Measurements from ENCODE around the gene RPS2.

The RPS2 gene

GRCh38 chr16:1982991-1983543, 18.4 kb upstream of the RPS2 start:
- DNase-seq (ENCODE audit: low read depth in 4 of 4, low spot score in 1 of 4), result no peak

DNA sequence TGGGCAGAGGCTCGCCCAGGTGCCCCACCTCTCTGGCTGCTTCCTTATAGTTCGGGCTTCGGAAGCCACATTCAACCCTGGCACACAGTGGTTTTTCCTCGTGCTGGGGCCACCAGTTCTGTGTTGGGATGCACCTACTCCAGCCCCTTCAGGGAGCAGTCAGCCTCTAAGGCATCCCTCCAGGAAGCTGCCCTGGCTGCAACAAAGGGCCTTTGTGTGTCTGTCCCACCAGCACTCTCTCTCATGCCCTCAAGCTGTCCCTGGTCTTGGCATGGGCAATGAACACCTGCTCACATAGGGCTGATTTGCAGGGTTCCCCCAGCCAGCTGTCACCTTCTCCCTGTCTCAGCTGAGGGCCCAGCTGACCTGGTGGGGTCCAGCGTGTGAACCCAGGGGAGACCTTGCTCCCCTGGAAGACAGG, 17.4 kb upstream of the RPS2 start:
- no peak for DNase-seq (ENCODE audit: low read depth in 4 of 4, low spot score in 1 of 4)

DNA sequence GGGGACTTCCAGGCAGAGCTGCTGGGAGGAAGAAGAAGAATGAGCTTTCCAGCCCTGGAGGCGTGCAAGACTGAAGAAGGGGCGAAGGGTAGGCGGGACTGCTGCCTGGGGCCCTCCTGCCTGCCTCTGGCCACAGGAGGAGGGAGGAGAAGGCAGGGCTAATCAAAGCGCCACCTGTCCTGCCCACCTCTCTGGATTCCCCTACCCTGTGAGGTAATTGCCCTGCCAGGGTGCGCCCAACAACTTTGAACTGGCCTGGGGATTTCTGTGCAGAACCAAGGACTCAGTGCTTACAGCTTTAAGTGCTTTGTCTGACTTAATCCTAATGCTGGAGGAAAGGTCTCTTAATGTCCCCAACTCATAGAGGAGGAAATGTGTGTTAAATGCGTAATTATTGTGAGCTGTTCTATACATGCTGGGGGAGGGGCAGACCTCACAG, 16.8 kb upstream of the RPS2 start, which contains the start of gene NOXO1:
Gene NOXO1, minus strand, starts transcription at position 72 of the 439 bp plus-strand sequence. CDS start 290 bp downstream, outside the sequence.
- DNase-seq (ENCODE audit: low read depth in 4 of 4, low spot score in 1 of 4), result no peak

GRCh38 chr16:1980770-1981087, 16.1 kb upstream of the RPS2 start:
- DNase-seq (ENCODE audit: low read depth in 4 of 4, low spot score in 1 of 4), result no peak

- no peak for DNase-seq (ENCODE audit: low read depth in 4 of 4, low spot score in 1 of 4)
These were observed 15.6 kb upstream of the RPS2 start for GRCh38 chr16:1980030-1980769.

DNA sequence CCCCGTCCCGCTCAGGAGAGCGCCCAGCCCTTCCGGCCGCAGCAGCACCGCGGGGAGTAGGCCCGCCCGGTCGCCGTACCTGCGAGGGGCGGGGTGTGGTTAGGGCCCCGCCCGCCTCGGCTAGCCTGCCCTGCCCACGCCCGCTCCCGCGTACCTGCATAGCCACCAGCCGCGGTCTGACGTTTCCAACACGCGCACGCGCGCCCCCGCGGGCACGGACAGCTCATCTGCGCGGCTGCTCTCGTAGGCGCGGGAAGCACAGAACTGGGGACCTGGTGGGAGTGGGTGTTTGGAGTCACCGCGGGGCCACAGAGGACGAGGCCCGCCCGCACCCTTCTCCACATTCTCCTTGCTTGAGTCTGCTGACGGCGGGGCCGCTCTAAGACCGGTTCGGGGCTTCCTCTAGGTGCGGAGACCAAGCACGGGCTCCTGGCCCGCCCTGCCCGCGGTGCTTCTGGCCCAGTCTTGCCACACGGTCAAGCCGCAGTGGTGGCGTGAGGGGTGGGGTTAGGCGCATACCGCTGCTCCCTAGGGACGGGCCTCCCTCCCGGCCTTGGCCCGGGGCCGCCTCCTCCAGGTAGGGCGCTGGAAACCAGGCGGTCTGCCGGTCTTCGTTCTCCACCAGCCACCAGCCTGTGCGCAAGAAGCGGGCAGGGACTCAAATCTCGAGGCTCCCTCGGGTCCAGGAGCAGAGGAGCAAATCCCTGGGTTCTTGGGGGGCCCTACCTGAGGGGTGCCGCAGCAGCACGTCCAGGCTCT, 14.8 kb upstream of the RPS2 start:
- DNase-seq (ENCODE audit: low read depth in 4 of 4, low spot score in 1 of 4), result no peak

GRCh38 chr16:1978476-1979120, 14.0 kb upstream of the RPS2 start:
- no peak for DNase-seq (ENCODE audit: low read depth in 4 of 4, low spot score in 1 of 4)

GRCh38 chr16:1977875-1978268, 13.2 kb upstream of the RPS2 start:
- DNase-seq (ENCODE audit: low read depth in 4 of 4, low spot score in 1 of 4), result no peak

GRCh38 chr16:1976951-1977874, 12.6 kb upstream of the RPS2 start:
- DNase-seq (ENCODE audit: low read depth in 4 of 4, low spot score in 1 of 4), result no peak

DNA sequence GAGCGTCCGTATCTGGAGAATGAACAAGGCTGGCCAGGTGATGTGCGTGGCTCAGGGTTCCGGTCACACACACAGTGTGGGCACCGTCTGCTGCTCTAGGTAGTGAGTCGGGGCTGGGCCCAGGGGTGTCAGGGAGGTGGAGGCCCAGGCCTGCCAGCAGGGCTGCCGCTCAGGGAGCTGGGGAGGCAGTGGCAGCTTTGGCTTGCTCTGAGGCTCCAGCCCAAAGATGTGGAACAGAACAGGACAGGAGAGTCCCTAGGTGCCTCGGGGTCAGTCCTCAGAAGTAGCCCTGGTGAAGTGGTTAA, 11.5 kb upstream of the RPS2 start:
- DNase-seq (ENCODE audit: low read depth in 4 of 4, low spot score in 1 of 4), result no peak

DNA sequence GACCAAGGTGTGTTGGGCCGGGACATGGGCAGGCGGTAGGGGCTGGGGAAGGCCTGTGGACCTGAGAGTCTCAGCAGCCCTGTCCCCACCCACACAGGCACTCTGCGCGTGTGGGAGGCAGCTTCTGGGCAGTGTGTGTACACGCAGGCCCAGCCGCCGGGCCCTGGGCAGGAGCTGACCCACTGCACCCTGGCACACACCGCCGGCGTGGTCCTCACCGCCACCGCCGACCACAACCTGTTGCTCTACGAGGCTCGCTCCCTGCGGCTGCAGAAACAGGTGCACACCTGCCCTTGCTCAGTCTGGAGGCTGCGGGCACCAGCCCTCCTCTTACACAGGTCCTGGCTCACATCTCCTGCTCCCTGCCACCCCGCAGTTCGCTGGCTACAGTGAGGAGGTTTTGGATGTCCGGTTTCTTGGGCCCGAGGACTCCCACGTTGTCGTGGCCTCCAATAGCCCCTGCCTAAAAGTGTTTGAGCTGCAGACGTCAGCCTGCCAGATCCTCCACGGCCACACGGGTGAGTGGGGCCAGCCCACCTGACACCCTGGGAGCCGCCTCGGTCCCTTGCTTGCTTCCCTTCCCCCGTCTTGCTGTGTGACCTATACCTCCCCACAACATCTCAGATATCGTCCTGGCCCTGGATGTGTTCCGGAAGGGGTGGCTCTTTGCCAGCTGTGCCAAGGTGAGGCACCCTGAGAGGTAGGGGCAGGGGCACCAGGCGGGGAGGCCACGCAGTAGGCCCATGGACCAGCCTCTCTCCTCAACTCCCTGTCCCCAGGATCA, 11.0 kb upstream of the RPS2 start:
- no peak for DNase-seq (ENCODE audit: low read depth in 4 of 4, low spot score in 1 of 4)

GRCh38 chr16:1974157-1975070, 9.8 kb upstream of the RPS2 start:
- DNase-seq (ENCODE audit: low read depth in 4 of 4, low spot score in 1 of 4), result no peak

DNA sequence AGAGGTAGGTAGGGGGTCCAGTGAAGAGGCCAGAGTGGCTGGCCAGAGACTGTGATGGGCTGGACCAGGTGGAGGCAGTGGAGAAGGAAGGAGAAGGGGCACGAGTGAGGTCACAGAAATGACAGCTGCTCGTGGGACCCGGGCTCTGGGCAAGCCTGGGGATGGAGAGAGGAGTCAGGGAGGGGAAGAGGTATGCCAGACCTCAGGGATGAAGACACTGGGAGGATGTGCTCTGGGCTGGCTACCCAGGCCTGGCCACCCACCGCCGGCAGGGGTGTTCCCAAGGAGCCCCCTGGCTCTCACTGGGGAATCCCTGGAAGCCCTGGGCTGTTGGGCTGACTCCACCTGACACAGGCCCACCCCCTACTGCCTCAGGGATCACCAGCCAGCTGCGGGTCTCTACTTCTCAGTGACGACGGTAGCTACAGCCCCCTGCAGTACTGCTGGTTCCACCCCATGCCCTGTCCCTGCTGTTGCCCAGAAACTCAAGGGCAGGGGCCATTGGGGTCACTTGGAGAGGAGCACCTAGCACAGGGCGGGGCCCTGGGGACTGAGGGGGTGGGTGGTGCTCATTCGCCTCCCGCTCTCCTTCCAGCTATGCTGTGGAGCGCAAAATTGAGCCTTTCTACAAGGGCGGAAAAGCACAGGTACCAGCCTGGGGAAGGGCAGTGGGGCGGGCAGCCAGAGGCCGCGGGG, 9.0 kb upstream of the RPS2 start:
- DNase-seq (ENCODE audit: low read depth in 4 of 4, low spot score in 1 of 4), result no peak

DNA sequence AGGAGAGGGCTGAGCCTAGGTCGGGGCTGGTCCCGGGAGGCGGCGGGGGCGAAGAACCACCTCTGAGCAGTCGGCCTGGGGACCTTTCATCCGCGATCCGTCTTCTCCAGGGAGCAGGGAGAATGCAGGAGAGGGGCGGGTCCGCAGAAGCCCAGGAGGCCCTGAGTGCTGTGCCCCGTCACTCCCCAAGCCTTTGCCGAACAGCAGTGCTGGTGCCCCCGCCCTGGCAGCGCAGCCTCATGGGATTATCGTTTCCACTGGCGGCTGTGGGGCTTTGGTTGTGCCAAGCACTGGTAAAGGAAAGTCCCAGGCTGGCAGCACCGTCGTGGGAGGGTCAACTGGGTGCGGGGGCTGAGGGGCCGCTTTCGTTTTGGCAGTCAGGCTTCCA, 7.9 kb upstream of the RPS2 start:
- no peak for DNase-seq (ENCODE audit: low read depth in 4 of 4, low spot score in 1 of 4)

DNA sequence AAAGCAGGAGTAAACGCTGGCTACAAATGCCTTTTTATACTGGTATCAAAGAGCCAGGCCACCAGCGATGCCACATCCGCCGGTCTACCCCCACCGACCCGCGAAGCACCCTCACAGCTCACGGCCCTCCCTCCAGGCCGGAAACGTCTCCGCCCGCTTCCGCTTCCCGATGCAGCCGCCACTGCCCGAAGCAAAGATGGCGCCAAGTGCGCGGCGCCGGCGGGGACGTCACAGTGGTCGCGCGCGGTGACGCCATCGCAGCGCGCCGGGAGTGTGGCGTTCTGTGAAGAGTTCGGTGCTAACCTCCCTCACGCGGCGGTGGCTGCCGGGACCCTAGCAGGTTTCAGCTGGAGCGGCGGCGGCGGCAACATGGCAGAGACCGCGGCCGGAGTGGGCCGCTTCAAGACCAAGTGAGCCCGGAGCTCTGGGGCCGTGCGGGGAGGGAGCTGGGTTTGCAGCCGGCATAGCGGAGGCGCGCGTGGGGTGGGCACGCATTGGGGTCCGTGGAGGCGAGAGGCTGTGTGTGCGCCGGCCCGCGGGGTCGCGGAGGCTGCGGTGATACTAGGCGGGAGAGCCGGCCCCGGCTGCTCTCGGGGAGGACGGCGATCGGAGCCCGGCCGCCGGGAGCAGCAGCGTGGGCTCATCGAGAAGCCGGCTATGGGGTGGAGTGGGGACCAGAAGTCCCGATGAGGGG, 7.3 kb upstream of the RPS2 start, which contains the start of gene TBL3:
Gene TBL3, plus strand, starts transcription at position 258 of the 694 bp plus-strand sequence. Its CDS starts 112 bp downstream, at position 370.
- peak; percentile 84 to 94 (median 92) for DNase-seq (ENCODE audit: low read depth in 4 of 4, low spot score in 1 of 4)

DNA sequence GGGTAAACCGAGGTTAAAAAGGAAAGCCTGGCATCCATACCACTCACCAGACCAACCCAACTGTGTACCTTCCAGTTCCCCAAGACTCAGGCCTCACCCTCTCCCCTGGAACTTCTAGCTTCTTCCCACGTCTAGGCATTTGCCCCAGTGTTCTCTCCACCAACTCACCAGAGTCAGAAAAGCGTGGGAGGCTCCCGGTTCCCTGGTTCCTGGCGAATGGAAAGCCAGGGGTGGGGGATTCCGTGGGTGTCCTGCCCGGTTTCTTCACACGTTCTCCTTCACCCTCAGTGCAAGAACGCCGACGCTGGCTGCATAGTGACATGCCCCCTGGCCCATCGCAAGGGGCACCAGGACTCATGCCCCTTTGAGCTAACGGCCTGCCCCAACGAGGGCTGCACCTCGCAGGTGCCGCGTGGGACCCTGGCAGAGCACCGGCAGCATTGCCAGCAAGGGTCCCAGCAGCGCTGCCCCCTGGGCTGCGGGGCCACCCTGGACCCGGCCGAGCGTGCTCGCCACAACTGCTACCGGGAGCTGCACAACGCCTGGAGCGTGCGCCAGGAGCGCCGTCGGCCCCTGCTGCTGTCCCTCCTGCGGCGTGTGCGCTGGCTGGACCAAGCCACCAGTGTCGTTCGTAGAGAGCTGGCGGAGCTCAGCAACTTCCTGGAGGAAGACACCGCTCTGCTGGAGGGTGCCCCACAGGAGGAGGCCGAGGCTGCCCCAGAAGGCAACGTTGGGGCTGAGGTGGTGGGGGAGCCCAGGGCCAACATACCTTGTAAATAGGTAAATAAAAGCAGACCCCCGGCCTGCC, 3.7 kb upstream of the RPS2 start:
- DNase-seq (ENCODE audit: low read depth in 4 of 4, low spot score in 1 of 4), result no peak

DNA sequence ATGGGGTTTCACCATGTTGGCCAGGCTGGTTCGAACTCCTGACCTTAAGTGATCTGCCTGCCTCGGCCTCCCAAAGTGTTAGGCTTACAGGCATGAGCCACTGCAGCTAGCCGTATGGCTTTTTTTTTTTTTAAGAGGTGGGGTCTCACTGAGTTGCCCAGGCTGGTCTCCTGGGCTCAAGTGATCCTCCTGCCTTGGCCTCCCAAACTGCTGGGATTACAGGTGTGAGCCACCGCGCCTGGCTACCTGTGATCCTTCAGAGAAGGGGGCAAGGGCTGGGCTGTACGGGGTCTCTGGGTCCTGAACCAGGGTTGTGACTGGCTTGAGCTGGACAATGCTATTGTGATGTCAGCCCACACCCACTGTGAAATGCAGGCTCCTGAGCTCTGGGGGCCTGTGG, 1.8 kb upstream of the RPS2 start, which contains the start of gene RNF151:
Gene RNF151, plus strand, starts transcription at position 397 of the 400 bp plus-strand sequence. CDS start 26 bp downstream, outside the sequence.
- no peak for DNase-seq (ENCODE audit: low read depth in 4 of 4, low spot score in 1 of 4)

Measured in stimulated activated CD4-positive, alpha-beta T cell treated with anti-CD3 and anti-CD28 coated beads, Interleukin-1b, Interleukin-23, amount 100 ng/mL, for 24 hours (primary cell).